AG10803 (cell line): ENCODE data around the gene RTP4.

Experiments
- DNase-seq: peaks from one replicate; pipeline ENCODE4 v3.0.0; 2010; ENCODE audit warnings: low read depth
- H3K4me3 ChIP-seq: 2 replicates; pipeline ENCODE4 v1.5.1; 2011; ENCODE audit warnings: mild to moderate bottlenecking, low read length, control low read depth
- CTCF ChIP-seq: conservative IDR thresholded peaks from 2 replicates; pipeline ENCODE4 v1.5.1; 2011; ENCODE audit warnings: mild to moderate bottlenecking, low read length, control low read depth, inconsistent platforms

RTP4 gene

GRCh38 chr3:187368251-187369088 lies at the start of gene RTP4:
Gene RTP4, plus strand, starts transcription at chr3:187368385. Its CDS starts 57 bp downstream, at chr3:187368442.
- no peak for TF ChIP-seq CTCF
- DNase-seq: peak; percentile 60
- peak within 1 kb of the TSS; percentile 65 for H3K4me3 ChIP-seq

- peak; percentile 92 for TF ChIP-seq CTCF
- H3K4me3 ChIP-seq: peak overlapping the region; percentile 48
- DNase-seq: peak; percentile 92
These were observed 49.2 kb upstream of the RTP4 start for GRCh38 chr3:187318819-187319616.

- TF ChIP-seq CTCF: peak; percentile 100
- H3K4me3 ChIP-seq: no peak overlapping the region; the same call in 1 of the 2 replicates
- DNase-seq: peak; percentile 80
These were observed 48.4 kb upstream of the RTP4 start for GRCh38 chr3:187319699-187320302.

GRCh38 chr3:187321766-187322165 lies 46.4 kb upstream of the RTP4 start:
- TF ChIP-seq CTCF: no peak
- H3K4me3 ChIP-seq: no peak overlapping the region
- DNase-seq: no peak

GRCh38 chr3:187322291-187322690 lies 45.9 kb upstream of the RTP4 start:
- H3K4me3 ChIP-seq: no peak overlapping the region
- no peak for DNase-seq
- TF ChIP-seq CTCF: no peak

- TF ChIP-seq CTCF: no peak
- DNase-seq: no peak
- H3K4me3 ChIP-seq: no peak overlapping the region
These were observed 45.1 kb upstream of the RTP4 start for GRCh38 chr3:187323091-187323490.
